OCI-LY3 (cell line): Measurements from ENCODE around the gene C10orf95.

Experiments used
- CTCF ChIP-seq: fragments of 200-600, 300-600 bp; sonication (generic); IDR thresholded peaks from 2 replicates; pipeline ENCODE4 v1.5.1; 2014; ENCODE audit warnings: antibody characterized with exemption, low read length, low read depth
- EZH2phosphoT487 ChIP-seq: fragments of 200-600 bp; shearing (Covaris generic); IDR thresholded peaks from 2 replicates; pipeline ENCODE4 v1.6.1; 2018; ENCODE audit warnings: antibody characterized with exemption, mixed run types, low read depth

GRCh38 chr10:102404361-102405107 lies 46.8 kb downstream of the C10orf95 start:
- no peak for TF ChIP-seq CTCF
- no peak for TF ChIP-seq EZH2phosphoT487
